WTC11 (cell line): ENCODE data around the gene MMP24. TPM values are rescaled to one million over a fixed set of nuclear protein-coding genes. Genes with fewer than 3 reads are reported as not detected.

Experiments
- ATAC-seq: fragments of 200-7000 bp; cut with Tn5 transposase; 2 replicates; pipeline ENCODE4 v1.10.0; 2021; ENCODE audit warnings: mild to moderate bottlenecking, moderate library complexity
- CTCF ChIA-PET: fragments of 300-600 bp; sonication (Branson Sonifier 250); formaldehyde crosslinking; loops from one replicate; lab custom pipeline; 2021; ENCODE audit warnings: antibody characterized with exemption; lab: Charles Lee
- POLR2A ChIA-PET: fragments of 350-600 bp; sonication (Branson Sonifier 250); formaldehyde crosslinking; loops from one replicate; lab custom pipeline; 2021; ENCODE audit warnings: antibody characterized with exemption; lab: Charles Lee
- DNase-seq: peaks from one replicate; pipeline ENCODE4 v3.0.0; 2021; ENCODE audit warnings: low spot score
- H3K27ac Mint-ChIP-seq: 2 replicates; pipeline ENCODE4 v1.8.0; 2021; ENCODE audit warnings: mixed read lengths
- H3K27me3 Mint-ChIP-seq: 2 replicates; pipeline ENCODE4 v1.8.0; 2021; ENCODE audit warnings: low read depth, mild to moderate bottlenecking, moderate library complexity, mixed read lengths
- H3K36me3 Mint-ChIP-seq: 2 replicates; pipeline ENCODE4 v1.8.0; 2021; ENCODE audit warnings: mixed read lengths
- H3K4me1 Mint-ChIP-seq: 2 replicates; pipeline ENCODE4 v1.8.0; 2022; ENCODE audit warnings: mixed read lengths
- H3K4me3 Mint-ChIP-seq: 2 replicates; pipeline ENCODE4 v1.8.0; 2021; ENCODE audit warnings: mild to moderate bottlenecking, moderate library complexity, mixed read lengths
- H3K9me3 Mint-ChIP-seq: 2 replicates; pipeline ENCODE4 v1.8.0; 2021; ENCODE audit warnings: mixed read lengths
- AFF4 ChIP-seq: sonication (generic); formaldehyde crosslinking; IDR thresholded peaks from 2 replicates; pipeline ENCODE4 v1.8.1; 2023; ENCODE audit warnings: mild to moderate bottlenecking, missing genetic modification reagents, borderline replicate concordance
- ATF3 ChIP-seq: sonication (generic); formaldehyde crosslinking; conservative IDR thresholded peaks from 2 replicates; pipeline ENCODE4 v1.8.1; 2022; ENCODE audit warnings: mild to moderate bottlenecking, missing genetic modification reagents
- ERG ChIP-seq: fragments of 250-450 bp; sonication (Bioruptor Pico); IDR thresholded peaks from 2 replicates; pipeline ENCODE4 v1.8.0; 2021; ENCODE audit warnings: mild to moderate bottlenecking
- GTF2I ChIP-seq: fragments of 250-450 bp; sonication (Bioruptor Pico); conservative IDR thresholded peaks from 2 replicates; pipeline ENCODE4 v1.4.0; 2021; ENCODE audit warnings: mild to moderate bottlenecking
- IRF1 ChIP-seq: sonication (generic); formaldehyde crosslinking; IDR thresholded peaks from 2 replicates; pipeline ENCODE4 v1.8.0; 2023; ENCODE audit warnings: missing genetic modification reagents
- JAZF1 ChIP-seq: fragments of 250-450 bp; sonication (Bioruptor Pico); IDR thresholded peaks from 2 replicates; pipeline ENCODE4 v1.9.0; 2021; ENCODE audit warnings: moderate library complexity, mild to moderate bottlenecking, inconsistent platforms
- JUN ChIP-seq: sonication (generic); formaldehyde crosslinking; IDR thresholded peaks from 2 replicates; pipeline ENCODE4 v1.8.0; 2023; ENCODE audit warnings: mild to moderate bottlenecking, missing genetic modification reagents
- MLX ChIP-seq: sonication (generic); formaldehyde crosslinking; IDR thresholded peaks from 2 replicates; pipeline ENCODE4 v1.8.1; 2023; ENCODE audit warnings: mild to moderate bottlenecking, missing genetic modification reagents, moderate library complexity
- NFE2L1 ChIP-seq: sonication (generic); formaldehyde crosslinking; IDR thresholded peaks from 2 replicates; pipeline ENCODE4 v1.8.1; 2023; ENCODE audit warnings: missing genetic modification reagents
- RELA ChIP-seq: sonication (generic); formaldehyde crosslinking; IDR thresholded peaks from 2 replicates; pipeline ENCODE4 v1.8.1; 2022; ENCODE audit warnings: missing genetic modification reagents, mild to moderate bottlenecking, borderline replicate concordance
- STAT6 ChIP-seq: sonication (generic); formaldehyde crosslinking; conservative IDR thresholded peaks from 2 replicates; pipeline ENCODE4 v1.8.1; 2023; ENCODE audit warnings: mild to moderate bottlenecking, low read depth, missing genetic modification reagents, moderate library complexity
- ZMAT4 ChIP-seq: fragments of 250-450 bp; sonication (Bioruptor Pico); IDR thresholded peaks from 2 replicates; pipeline ENCODE4 v1.9.0; 2021; ENCODE audit warnings: mild to moderate bottlenecking
- ZNF263 ChIP-seq: sonication (generic); formaldehyde crosslinking; IDR thresholded peaks from 2 replicates; pipeline ENCODE4 v1.8.1; 2022; ENCODE audit warnings: low read depth, mild to moderate bottlenecking, moderate library complexity, missing genetic modification reagents
- ZNF317 ChIP-seq: sonication (generic); formaldehyde crosslinking; IDR thresholded peaks from 2 replicates; pipeline ENCODE4 v1.8.1; 2023; ENCODE audit warnings: low read depth, mild to moderate bottlenecking, moderate library complexity, missing genetic modification reagents, borderline replicate concordance
- ZNF396 ChIP-seq: fragments of 250-450 bp; sonication (Bioruptor Pico); IDR thresholded peaks from 2 replicates; pipeline ENCODE4 v1.8.0; 2021; ENCODE audit warnings: mild to moderate bottlenecking, moderate library complexity, borderline replicate concordance
- ZNF423 ChIP-seq: fragments of 250-450 bp; sonication (Bioruptor Pico); IDR thresholded peaks from 2 replicates; pipeline ENCODE4 v2.1.2; 2022; ENCODE audit warnings: mild to moderate bottlenecking, moderate library complexity
- total RNA-seq: library from RNA; stranded (reverse); gene quantifications from 3 replicates; pipeline ENCODE4 v1.2.3, GENCODE V29; 2021
- TF ChIP-seq, protein P1 (sequence below): sonication (generic); formaldehyde crosslinking; IDR thresholded peaks from 2 replicates; pipeline ENCODE4 v1.8.1; 2022; ENCODE audit warnings: missing genetic modification reagents, borderline replicate concordance
- TF ChIP-seq, protein P2 (sequence below): sonication (generic); formaldehyde crosslinking; IDR thresholded peaks from 2 replicates; pipeline ENCODE4 v1.8.1; 2023; ENCODE audit warnings: mild to moderate bottlenecking, missing genetic modification reagents
- TF ChIP-seq, protein P3 (sequence below): sonication (generic); formaldehyde crosslinking; IDR thresholded peaks from 2 replicates; pipeline ENCODE4 v1.8.1; 2022; ENCODE audit warnings: low read depth, mild to moderate bottlenecking, moderate library complexity, missing genetic modification reagents, borderline replicate concordance

The MMP24 gene
- total RNA-seq, 1 experiment from 2014 or later: 16.8 TPM

- no peak overlapping the region for H3K27ac Mint-ChIP-seq
- peaks cover 2% of the 10 kb centered on the region; the same call in 1 of the 2 replicates for H3K4me1 Mint-ChIP-seq
- TF ChIP-seq MLX (CRISPR knock-in tag): no peak
- TF ChIP-seq, protein P1, sequence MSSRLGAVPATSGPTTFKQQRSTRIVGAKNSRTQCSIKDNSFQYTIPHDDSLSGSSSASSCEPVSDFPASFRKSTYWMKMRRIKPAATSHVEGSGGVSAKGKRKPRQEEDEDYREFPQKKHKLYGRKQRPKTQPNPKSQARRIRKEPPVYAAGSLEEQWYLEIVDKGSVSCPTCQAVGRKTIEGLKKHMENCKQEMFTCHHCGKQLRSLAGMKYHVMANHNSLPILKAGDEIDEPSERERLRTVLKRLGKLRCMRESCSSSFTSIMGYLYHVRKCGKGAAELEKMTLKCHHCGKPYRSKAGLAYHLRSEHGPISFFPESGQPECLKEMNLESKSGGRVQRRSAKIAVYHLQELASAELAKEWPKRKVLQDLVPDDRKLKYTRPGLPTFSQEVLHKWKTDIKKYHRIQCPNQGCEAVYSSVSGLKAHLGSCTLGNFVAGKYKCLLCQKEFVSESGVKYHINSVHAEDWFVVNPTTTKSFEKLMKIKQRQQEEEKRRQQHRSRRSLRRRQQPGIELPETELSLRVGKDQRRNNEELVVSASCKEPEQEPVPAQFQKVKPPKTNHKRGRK (CRISPR knock-in tag): no peak
- TF ChIP-seq GTF2I (CRISPR knock-in tag): no peak
- TF ChIP-seq ERG (CRISPR knock-in tag): no peak
- TF ChIP-seq ZNF263 (CRISPR knock-in tag): no peak
- no peak for TF ChIP-seq JUN (CRISPR knock-in tag)
- no peak for TF ChIP-seq ZNF317 (CRISPR knock-in tag)
- no peak for TF ChIP-seq RELA (CRISPR knock-in tag)
- no peak for TF ChIP-seq ZNF396
- TF ChIP-seq ATF3 (CRISPR knock-in tag): no peak
- TF ChIP-seq, protein P2, sequence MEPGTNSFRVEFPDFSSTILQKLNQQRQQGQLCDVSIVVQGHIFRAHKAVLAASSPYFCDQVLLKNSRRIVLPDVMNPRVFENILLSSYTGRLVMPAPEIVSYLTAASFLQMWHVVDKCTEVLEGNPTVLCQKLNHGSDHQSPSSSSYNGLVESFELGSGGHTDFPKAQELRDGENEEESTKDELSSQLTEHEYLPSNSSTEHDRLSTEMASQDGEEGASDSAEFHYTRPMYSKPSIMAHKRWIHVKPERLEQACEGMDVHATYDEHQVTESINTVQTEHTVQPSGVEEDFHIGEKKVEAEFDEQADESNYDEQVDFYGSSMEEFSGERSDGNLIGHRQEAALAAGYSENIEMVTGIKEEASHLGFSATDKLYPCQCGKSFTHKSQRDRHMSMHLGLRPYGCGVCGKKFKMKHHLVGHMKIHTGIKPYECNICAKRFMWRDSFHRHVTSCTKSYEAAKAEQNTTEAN: no peak
- no peak for TF ChIP-seq ZNF423 (CRISPR knock-in tag)
- H3K4me3 Mint-ChIP-seq: no peak overlapping the region
- H3K9me3 Mint-ChIP-seq: peaks cover 10% of the 10 kb centered on the region
- POLR2A ChIA-PET: interaction anchor here (0.6 kb wide), 1 partner anchor 31 kb away, joined by 9 read pairs; no protein-coding TSS in a partner anchor
- peaks cover 4% of the 10 kb centered on the region for H3K27me3 Mint-ChIP-seq
- CTCF ChIA-PET: no interaction called here
- ATAC-seq (no peak), DNase-seq (no peak)
- H3K36me3 Mint-ChIP-seq: peaks cover 6% of the 10 kb centered on the region; the same call in 1 of the 2 replicates
Observed at GRCh38 chr20:35232575-35232974, 6.1 kb downstream of the MMP24 start.

- no peak overlapping the region for H3K27ac Mint-ChIP-seq
- ATAC-seq: no peak
- H3K36me3 Mint-ChIP-seq: peaks cover 6% of the 10 kb centered on the region; the same call in 1 of the 2 replicates
- no peak overlapping the region for H3K4me3 Mint-ChIP-seq
- ChIA-PET POLR2A (interaction anchor here (1.0 kb wide), 1 partner anchor 8 kb away, joined by 3 read pairs; no protein-coding TSS in a partner anchor), CTCF (no interaction called here)
- no peak for DNase-seq
- H3K9me3 Mint-ChIP-seq: peaks cover 10% of the 10 kb centered on the region
- H3K27me3 Mint-ChIP-seq: peaks cover 4% of the 10 kb centered on the region
- H3K4me1 Mint-ChIP-seq: peaks cover 12% of the 10 kb centered on the region
- TF ChIP-seq MLX (CRISPR knock-in tag) (no peak), STAT6 (CRISPR knock-in tag) (no peak), JAZF1 (CRISPR knock-in tag) (no peak), NFE2L1 (no peak), IRF1 (CRISPR knock-in tag) (no peak), AFF4 (CRISPR knock-in tag) (no peak), ZMAT4 (CRISPR knock-in tag) (no peak)
- TF ChIP-seq, protein P3, sequence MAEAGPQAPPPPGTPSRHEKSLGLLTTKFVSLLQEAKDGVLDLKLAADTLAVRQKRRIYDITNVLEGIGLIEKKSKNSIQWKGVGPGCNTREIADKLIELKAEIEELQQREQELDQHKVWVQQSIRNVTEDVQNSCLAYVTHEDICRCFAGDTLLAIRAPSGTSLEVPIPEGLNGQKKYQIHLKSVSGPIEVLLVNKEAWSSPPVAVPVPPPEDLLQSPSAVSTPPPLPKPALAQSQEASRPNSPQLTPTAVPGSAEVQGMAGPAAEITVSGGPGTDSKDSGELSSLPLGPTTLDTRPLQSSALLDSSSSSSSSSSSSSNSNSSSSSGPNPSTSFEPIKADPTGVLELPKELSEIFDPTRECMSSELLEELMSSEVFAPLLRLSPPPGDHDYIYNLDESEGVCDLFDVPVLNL (CRISPR knock-in tag): no peak
Observed at GRCh38 chr20:35235881-35236280, 9.4 kb downstream of the MMP24 start.
